IMR-90 (cell line): ENCODE results near the gene SOX6. TPM values are rescaled to one million over a fixed set of nuclear protein-coding genes. Genes with fewer than 3 reads are reported as not detected.

Experiments used
- ATAC-seq: fragments of 200-7000 bp; cut with Tn5 transposase; 2 replicates; pipeline ENCODE4 v1.9.1; 2020; ENCODE audit warnings: low read depth, mild to moderate bottlenecking, moderate library complexity
- BruUV-seq: library from RNA; stranded (reverse); fragments of 400-500 nt; replicated peaks from 2 replicates; lab custom pipeline; 2021; lab: Mats Ljungman, UMichigan
- CTCF ChIA-PET: fragments of 300-600 bp; formaldehyde crosslinking; extraction: SDS; loops from one replicate; lab custom pipeline; 2021; ENCODE audit warnings: antibody characterized with exemption; lab: Yijun Ruan, JAX
- POLR2A ChIA-PET: fragments of 300-600 bp; sonication (Branson Sonifier 250); formaldehyde crosslinking; loops from one replicate; lab custom pipeline; 2022; ENCODE audit warnings: antibody characterized with exemption; ENCODE audit not compliant: unreplicated experiment; lab: Charles Lee
- DNase-seq: peaks from one replicate; pipeline ENCODE4 v3.0.0; 2013
- H2AFZ ChIP-seq: replicated peaks from 2 replicates; pipeline ENCODE3; 2013; ENCODE audit warnings: low read length, mild to moderate bottlenecking; ENCODE audit not compliant: poor library complexity
- H2AK5ac ChIP-seq: 2 replicates; pipeline ENCODE4 v1.6.1; 2013; ENCODE audit warnings: low read depth, low read length, inconsistent platforms
- H2AK9ac ChIP-seq: replicated peaks from 2 replicates; pipeline ENCODE3; 2013; ENCODE audit warnings: mild to moderate bottlenecking, low read depth, low read length, moderate library complexity; ENCODE audit not compliant: poor library complexity
- H2BK120ac ChIP-seq: 2 replicates; pipeline ENCODE4 v1.6.1; 2013; ENCODE audit warnings: low read depth, low read length, inconsistent platforms
- H2BK15ac ChIP-seq: 3 replicates; pipeline ENCODE4 v1.6.1; 2013; ENCODE audit warnings: low read depth, low read length, inconsistent platforms
- H2BK20ac ChIP-seq: 2 replicates; pipeline ENCODE4 v1.6.1; 2013; ENCODE audit warnings: low read depth, mild to moderate bottlenecking, inconsistent platforms, low read length, moderate library complexity
- H2BK5ac ChIP-seq: 2 replicates; pipeline ENCODE4 v1.6.1; 2013; ENCODE audit warnings: mild to moderate bottlenecking, low read depth, low read length, inconsistent platforms; ENCODE audit not compliant: poor library complexity, severe bottlenecking
- H3K14ac ChIP-seq: replicated peaks from 2 replicates; pipeline ENCODE4 v1.6.1; 2013; ENCODE audit warnings: low read depth, low read length, inconsistent platforms
- H3K18ac ChIP-seq: 2 replicates; pipeline ENCODE4 v1.6.1; 2013; ENCODE audit warnings: low read depth, low read length, control low read depth
- H3K23ac ChIP-seq: 2 replicates; pipeline ENCODE4 v1.6.1; 2013; ENCODE audit warnings: low read depth, low read length, inconsistent platforms
- H3K27ac ChIP-seq: 2 replicates; pipeline ENCODE4 v1.5.1; 2013; ENCODE audit warnings: mild to moderate bottlenecking, control low read depth, low read length; ENCODE audit not compliant: insufficient read depth
- H3K27me3 ChIP-seq: 2 replicates; pipeline ENCODE4 v1.6.1; 2013; ENCODE audit warnings: low read length; ENCODE audit not compliant: control insufficient read depth, insufficient read depth
- H3K36me3 ChIP-seq: 2 replicates; pipeline ENCODE4 v1.6.1; 2013; ENCODE audit warnings: low read length, mixed read lengths; ENCODE audit not compliant: control insufficient read depth, insufficient read depth
- H3K4ac ChIP-seq: 2 replicates; pipeline ENCODE4 v1.6.1; 2013; ENCODE audit warnings: low read depth, low read length, inconsistent platforms
- H3K4me1 ChIP-seq: 2 replicates; pipeline ENCODE4 v1.6.1; 2013; ENCODE audit warnings: low read length, mixed read lengths; ENCODE audit not compliant: control insufficient read depth, insufficient read depth
- H3K4me2 ChIP-seq: 2 replicates; pipeline ENCODE4 v1.6.1; 2013; ENCODE audit warnings: low read depth, mild to moderate bottlenecking, control low read depth, low read length, moderate library complexity
- H3K4me3 ChIP-seq: 2 replicates; pipeline ENCODE4 v1.5.1; 2013; ENCODE audit warnings: low read depth, mild to moderate bottlenecking, control low read depth, low read length, moderate library complexity; ENCODE audit not compliant: insufficient read depth
- H3K56ac ChIP-seq: 2 replicates; pipeline ENCODE4 v1.6.1; 2013; ENCODE audit warnings: low read length, inconsistent platforms; ENCODE audit not compliant: insufficient read depth; ENCODE audit errors: extremely low read depth
- H3K79me1 ChIP-seq, 2 experiments: 2 replicates each; pipeline ENCODE4 v1.6.1; 2013; ENCODE audit warnings: low read length in 2 of 2, inconsistent platforms in 1 of 2, low read depth in 1 of 2
- H3K9ac ChIP-seq: 2 replicates; pipeline ENCODE4 v1.6.1; 2013; ENCODE audit warnings: low read depth, low read length, control low read depth
- H3K9me1 ChIP-seq: 2 replicates; pipeline ENCODE4 v1.6.1; 2013; ENCODE audit warnings: low read length, inconsistent platforms; ENCODE audit not compliant: insufficient read depth
- H3K9me3 ChIP-seq: 2 replicates; pipeline ENCODE4 v1.6.1; 2013; ENCODE audit warnings: low read length; ENCODE audit not compliant: control insufficient read depth, insufficient read depth
- H4K20me1 ChIP-seq: 2 replicates; pipeline ENCODE4 v1.6.1; 2013; ENCODE audit warnings: low read length, inconsistent platforms; ENCODE audit not compliant: insufficient read depth
- H4K5ac ChIP-seq: 2 replicates; pipeline ENCODE4 v1.6.1; 2013; ENCODE audit warnings: mild to moderate bottlenecking, low read depth, low read length, control low read depth
- H4K8ac ChIP-seq, 2 experiments: 2 replicates each; pipeline ENCODE4 v1.6.1; 2013; ENCODE audit warnings: low read depth in 2 of 2, low read length in 2 of 2, control low read depth in 1 of 2, inconsistent platforms in 1 of 2
- H4K91ac ChIP-seq: 2 replicates; pipeline ENCODE4 v1.6.1; 2013; ENCODE audit warnings: low read depth, low read length, inconsistent platforms; ENCODE audit not compliant: insufficient read depth
- BHLHE40 ChIP-seq: fragments of 150-350 bp; IDR thresholded peaks from 2 replicates; pipeline ENCODE4 v1.6.1; 2016; ENCODE audit warnings: mild to moderate bottlenecking, low read depth, low read length
- CEBPB ChIP-seq: IDR thresholded peaks from 2 replicates; pipeline ENCODE4 v1.6.1; 2012; ENCODE audit warnings: low read depth, low read length, improper control_type of control experiment
- CHD1 ChIP-seq: IDR thresholded peaks from 2 replicates; pipeline ENCODE4 v1.6.1; 2012; ENCODE audit warnings: low read depth, low read length, improper control_type of control experiment
- ELK1 ChIP-seq: fragments of 150-350 bp; IDR thresholded peaks from 2 replicates; pipeline ENCODE4 v1.6.1; 2016; ENCODE audit warnings: low read depth, mild to moderate bottlenecking, low read length, moderate library complexity, borderline replicate concordance
- MAFK ChIP-seq: IDR thresholded peaks from 2 replicates; pipeline ENCODE4 v1.6.1; 2012; ENCODE audit warnings: low read depth, low read length, improper control_type of control experiment
- MAZ ChIP-seq: IDR thresholded peaks from 2 replicates; pipeline ENCODE4 v1.6.1; 2012; ENCODE audit warnings: low read depth, mild to moderate bottlenecking, low read length, improper control_type of control experiment, moderate library complexity, borderline replicate concordance
- MXI1 ChIP-seq: IDR thresholded peaks from 2 replicates; pipeline ENCODE4 v1.6.1; 2012; ENCODE audit warnings: low read depth, mild to moderate bottlenecking, low read length, moderate library complexity, borderline replicate concordance
- NFE2L2 ChIP-seq: fragments of 150-350 bp; IDR thresholded peaks from 2 replicates; pipeline ENCODE4 v1.6.1; 2016; ENCODE audit warnings: low read depth, mild to moderate bottlenecking, low read length
- RAD21 ChIP-seq: IDR thresholded peaks from 2 replicates; pipeline ENCODE4 v1.6.1; 2012; ENCODE audit warnings: low read length, improper control_type of control experiment
- RCOR1 ChIP-seq: IDR thresholded peaks from 2 replicates; pipeline ENCODE4 v1.6.1; 2012; ENCODE audit warnings: mild to moderate bottlenecking, low read length, improper control_type of control experiment; ENCODE audit not compliant: insufficient replicate concordance
- RFX5 ChIP-seq: IDR thresholded peaks from 2 replicates; pipeline ENCODE4 v1.8.0; 2012; ENCODE audit warnings: low read depth, mild to moderate bottlenecking, low read length, moderate library complexity
- SMC3 ChIP-seq: fragments of 150-350 bp; IDR thresholded peaks from 2 replicates; pipeline ENCODE4 v1.6.1; 2016; ENCODE audit warnings: low read depth, mild to moderate bottlenecking, antibody characterized with exemption, low read length, moderate library complexity
- dilution Hi-C: fragments of 300-500 bp; cut with HindIII; formaldehyde crosslinking; loops from one replicate; pipeline ENCODE4 v1.14.3; 2018; ENCODE audit warnings: low sequenced_read_pairs; ENCODE audit not compliant: unreplicated experiment
- in situ Hi-C: fragments of 300-500 bp; cut with MboI; formaldehyde crosslinking; loops from 3 replicates; pipeline ENCODE4 v1.14.3; 2019; ENCODE audit warnings: low sequenced_read_pairs, inconsistent platforms, mixed read lengths
- intact Hi-C: fragments of 100-400 bp; cut with micrococcal nuclease; formaldehyde crosslinking; loops from 2 replicates; pipeline ENCODE4 v1.10.0; 2022
- polyA plus RNA-seq, 3 experiments: library from polyadenylated mRNA; depleted of rRNA; stranded (reverse); fragments of >200 nt; gene quantifications; 2 replicates each; pipeline ENCODE4 v1.2.3, GENCODE V29; 2012; ENCODE audit warnings: low replicate concordance in 1 of 3
- total RNA-seq: library from RNA; depleted of rRNA; stranded (reverse); fragments of >200 nt; gene quantifications from 2 replicates; pipeline ENCODE4 v1.2.3, GENCODE V29; 2012
- TF ChIP-seq, protein P1 (sequence below): conservative IDR thresholded peaks from 2 replicates; pipeline ENCODE4 v1.5.1; 2012; ENCODE audit warnings: mild to moderate bottlenecking, low read depth, low read length, improper control_type of control experiment
- TF ChIP-seq, protein P2 (sequence below): fragments of 150-350 bp; IDR thresholded peaks from 2 replicates; pipeline ENCODE4 v1.6.1; 2017; ENCODE audit warnings: mild to moderate bottlenecking, antibody characterized with exemption, low read length, low read depth

Gene SOX6
- total and polyA plus RNA-seq, 2 of the 4 experiments (the other 2 are of a cell fraction) = 1.7 to 7.7 TPM

DNA sequence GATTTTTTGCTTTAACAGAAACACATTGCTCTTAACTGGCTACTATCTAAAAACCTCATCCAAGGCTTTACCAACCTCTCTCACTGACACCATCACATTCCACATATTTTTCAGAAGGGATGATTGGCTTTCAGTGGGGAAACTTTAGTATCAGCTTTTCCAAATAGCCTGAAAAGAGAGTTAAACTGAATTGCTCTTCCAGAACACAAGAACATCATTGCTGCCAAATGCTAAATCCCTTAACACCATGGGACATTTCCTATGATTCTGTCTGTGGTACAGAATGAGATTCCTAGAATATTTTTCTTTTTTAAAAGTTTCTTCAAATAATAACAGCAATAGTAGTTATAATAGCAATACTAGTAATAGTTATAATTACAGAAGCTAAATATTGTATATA, 45.4 kb downstream of the SOX6 start:
- ATAC-seq = no peak
- no peak overlapping the region for H2AK5ac ChIP-seq
- BruUV-seq = no TSS peak
- ChIA-PET CTCF (no interaction called here), POLR2A (no interaction called here)
- no peaks in the 10 kb centered on the region for H3K9me1 ChIP-seq
- no peak overlapping the region for H3K23ac ChIP-seq
- H3K4me3 ChIP-seq = no peak overlapping the region
- H3K9ac ChIP-seq = no peak overlapping the region
- H3K14ac ChIP-seq = no peak overlapping the region
- no peak overlapping the region for H2BK20ac ChIP-seq
- H3K36me3 ChIP-seq = no peaks in the 10 kb centered on the region
- no peak overlapping the region for H2AK9ac ChIP-seq
- no peak overlapping the region for H3K56ac ChIP-seq
- H3K18ac ChIP-seq = no peak overlapping the region
- no peak for DNase-seq
- H2AFZ ChIP-seq = no peak overlapping the region
- in situ Hi-C loops = no loop called here
- H3K27me3 ChIP-seq = no peaks in the 10 kb centered on the region
- dilution Hi-C loops = no loop called here
- H2BK15ac ChIP-seq = no peak overlapping the region
- H3K27ac ChIP-seq = no peak overlapping the region
- H3K9me3 ChIP-seq = no peaks in the 10 kb centered on the region
- no peak overlapping the region for H4K8ac ChIP-seq
- no peak overlapping the region for H2BK5ac ChIP-seq
- H4K20me1 ChIP-seq = no peaks in the 10 kb centered on the region
- H2BK120ac ChIP-seq = no peak overlapping the region
- no peaks in the 10 kb centered on the region for H3K79me1 ChIP-seq
- no peak overlapping the region for H4K91ac ChIP-seq
- H3K4me1 ChIP-seq = no peaks in the 10 kb centered on the region
- H3K4ac ChIP-seq = no peak overlapping the region
- no peak overlapping the region for H4K5ac ChIP-seq
- no peak for TF ChIP-seq MXI1
- no peak for TF ChIP-seq NFE2L2
- TF ChIP-seq CHD1 = no peak
- TF ChIP-seq CEBPB = no peak
- no peak for TF ChIP-seq MAFK
- no peak for TF ChIP-seq SMC3
- no peak for TF ChIP-seq RFX5
- TF ChIP-seq RAD21 = no peak
- TF ChIP-seq, protein P1, sequence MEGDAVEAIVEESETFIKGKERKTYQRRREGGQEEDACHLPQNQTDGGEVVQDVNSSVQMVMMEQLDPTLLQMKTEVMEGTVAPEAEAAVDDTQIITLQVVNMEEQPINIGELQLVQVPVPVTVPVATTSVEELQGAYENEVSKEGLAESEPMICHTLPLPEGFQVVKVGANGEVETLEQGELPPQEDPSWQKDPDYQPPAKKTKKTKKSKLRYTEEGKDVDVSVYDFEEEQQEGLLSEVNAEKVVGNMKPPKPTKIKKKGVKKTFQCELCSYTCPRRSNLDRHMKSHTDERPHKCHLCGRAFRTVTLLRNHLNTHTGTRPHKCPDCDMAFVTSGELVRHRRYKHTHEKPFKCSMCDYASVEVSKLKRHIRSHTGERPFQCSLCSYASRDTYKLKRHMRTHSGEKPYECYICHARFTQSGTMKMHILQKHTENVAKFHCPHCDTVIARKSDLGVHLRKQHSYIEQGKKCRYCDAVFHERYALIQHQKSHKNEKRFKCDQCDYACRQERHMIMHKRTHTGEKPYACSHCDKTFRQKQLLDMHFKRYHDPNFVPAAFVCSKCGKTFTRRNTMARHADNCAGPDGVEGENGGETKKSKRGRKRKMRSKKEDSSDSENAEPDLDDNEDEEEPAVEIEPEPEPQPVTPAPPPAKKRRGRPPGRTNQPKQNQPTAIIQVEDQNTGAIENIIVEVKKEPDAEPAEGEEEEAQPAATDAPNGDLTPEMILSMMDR = no peak
- no peak for TF ChIP-seq ELK1
- no peak for TF ChIP-seq BHLHE40
- no peak for TF ChIP-seq RCOR1
- TF ChIP-seq, protein P2, sequence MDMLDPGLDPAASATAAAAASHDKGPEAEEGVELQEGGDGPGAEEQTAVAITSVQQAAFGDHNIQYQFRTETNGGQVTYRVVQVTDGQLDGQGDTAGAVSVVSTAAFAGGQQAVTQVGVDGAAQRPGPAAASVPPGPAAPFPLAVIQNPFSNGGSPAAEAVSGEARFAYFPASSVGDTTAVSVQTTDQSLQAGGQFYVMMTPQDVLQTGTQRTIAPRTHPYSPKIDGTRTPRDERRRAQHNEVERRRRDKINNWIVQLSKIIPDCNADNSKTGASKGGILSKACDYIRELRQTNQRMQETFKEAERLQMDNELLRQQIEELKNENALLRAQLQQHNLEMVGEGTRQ = no peak
- no peak for TF ChIP-seq MAZ
- H3K4me2 ChIP-seq = no peak overlapping the region
- intact Hi-C loops = no loop called here
